ENCODE measurements around the gene NGB.

- TF ChIP-seq, protein P1, sequence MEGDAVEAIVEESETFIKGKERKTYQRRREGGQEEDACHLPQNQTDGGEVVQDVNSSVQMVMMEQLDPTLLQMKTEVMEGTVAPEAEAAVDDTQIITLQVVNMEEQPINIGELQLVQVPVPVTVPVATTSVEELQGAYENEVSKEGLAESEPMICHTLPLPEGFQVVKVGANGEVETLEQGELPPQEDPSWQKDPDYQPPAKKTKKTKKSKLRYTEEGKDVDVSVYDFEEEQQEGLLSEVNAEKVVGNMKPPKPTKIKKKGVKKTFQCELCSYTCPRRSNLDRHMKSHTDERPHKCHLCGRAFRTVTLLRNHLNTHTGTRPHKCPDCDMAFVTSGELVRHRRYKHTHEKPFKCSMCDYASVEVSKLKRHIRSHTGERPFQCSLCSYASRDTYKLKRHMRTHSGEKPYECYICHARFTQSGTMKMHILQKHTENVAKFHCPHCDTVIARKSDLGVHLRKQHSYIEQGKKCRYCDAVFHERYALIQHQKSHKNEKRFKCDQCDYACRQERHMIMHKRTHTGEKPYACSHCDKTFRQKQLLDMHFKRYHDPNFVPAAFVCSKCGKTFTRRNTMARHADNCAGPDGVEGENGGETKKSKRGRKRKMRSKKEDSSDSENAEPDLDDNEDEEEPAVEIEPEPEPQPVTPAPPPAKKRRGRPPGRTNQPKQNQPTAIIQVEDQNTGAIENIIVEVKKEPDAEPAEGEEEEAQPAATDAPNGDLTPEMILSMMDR (IDR thresholded peaks at IDR 0.05): no peak
- no peak for TF ChIP-seq POLR2A (IDR thresholded peaks at IDR 0.05)
These were observed 5.9 kb downstream of the NGB start for GRCh38 chr14:77265187-77265515.
